Calu3 (cell line): Measurements from ENCODE around the gene CLEC7A. TPM values are rescaled to one million over a fixed set of nuclear protein-coding genes. Genes with fewer than 3 reads are reported as not detected.

Experiments used
- BruUV-seq: library from RNA; stranded (reverse); fragments of 400-500 nt; replicated peaks from 2 replicates; lab custom pipeline; 2021; lab: Mats Ljungman, UMichigan
- CTCF ChIA-PET: fragments of 300-600 bp; sonication (Branson Sonifier 250); formaldehyde crosslinking; loops from one replicate; lab custom pipeline; 2022; ENCODE audit warnings: antibody characterized with exemption; lab: Charles Lee
- DNase-seq: peaks from one replicate; pipeline ENCODE4 v3.0.0; 2022
- H3K27ac Mint-ChIP-seq: one replicate; pipeline ENCODE4 v1.8.0; 2022; ENCODE audit warnings: mixed read lengths; ENCODE audit not compliant: unreplicated experiment
- H3K27me3 Mint-ChIP-seq: one replicate; pipeline ENCODE4 v1.8.0; 2022; ENCODE audit warnings: mixed read lengths; ENCODE audit not compliant: unreplicated experiment
- H3K36me3 Mint-ChIP-seq: one replicate; pipeline ENCODE4 v1.8.0; 2022; ENCODE audit warnings: mild to moderate bottlenecking, moderate library complexity, mixed read lengths; ENCODE audit not compliant: insufficient read depth, unreplicated experiment
- H3K4me1 Mint-ChIP-seq: one replicate; pipeline ENCODE4 v1.8.0; 2022; ENCODE audit warnings: mild to moderate bottlenecking, low read depth, mixed read lengths; ENCODE audit not compliant: unreplicated experiment
- H3K4me3 Mint-ChIP-seq: one replicate; pipeline ENCODE4 v1.8.0; 2022; ENCODE audit warnings: mild to moderate bottlenecking, low read depth, moderate library complexity, mixed read lengths; ENCODE audit not compliant: unreplicated experiment
- H3K9me3 Mint-ChIP-seq: one replicate; pipeline ENCODE4 v1.8.0; 2022; ENCODE audit warnings: low read depth, mixed read lengths; ENCODE audit not compliant: unreplicated experiment
- CTCF ChIP-seq: fragments of 200-600 bp; IDR thresholded peaks from one replicate; pipeline ENCODE4 v1.8.0; 2022; ENCODE audit warnings: antibody characterized with exemption; ENCODE audit not compliant: unreplicated experiment
- intact Hi-C: fragments of 100-400 bp; cut with micrococcal nuclease; formaldehyde crosslinking; loops from one replicate; pipeline ENCODE4 v1.10.0; 2022; ENCODE audit not compliant: unreplicated experiment
- total RNA-seq: library from RNA; stranded (reverse); gene quantifications from 2 replicates; pipeline ENCODE4 v1.2.3, GENCODE V29; 2022

The CLEC7A gene
- total RNA-seq, 1 experiment from 2014 or later = 1.2 TPM

DNA sequence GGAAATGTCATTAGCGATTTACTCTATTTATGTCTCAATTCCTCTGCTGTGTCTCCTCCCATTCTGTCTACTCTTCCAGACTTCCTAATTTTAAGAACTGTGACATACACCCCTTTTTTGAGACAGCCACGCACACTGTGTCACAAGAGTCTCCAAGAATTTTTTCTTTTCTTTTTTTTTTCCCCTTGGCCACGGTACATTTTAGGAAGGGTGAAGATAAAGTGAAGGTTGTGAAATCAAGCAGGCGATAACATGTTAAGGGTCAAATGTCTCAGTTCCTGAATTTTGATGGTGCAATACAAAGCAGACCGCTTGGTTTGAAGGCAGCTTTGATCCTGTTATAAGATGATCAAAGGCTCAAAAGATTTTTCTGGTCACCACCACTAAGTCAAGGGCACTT, 37.6 kb upstream of the CLEC7A start:
- intact Hi-C loops = no loop called here
- BruUV-seq = no TSS peak
- Mint-ChIP-seq H3K4me1 (peaks cover 9% of the 10 kb centered on the region), H3K4me3 (no peak overlapping the region), H3K36me3 (no peaks in the 10 kb centered on the region), H3K27me3 (no peaks in the 10 kb centered on the region), H3K27ac (no peak overlapping the region), H3K9me3 (no peaks in the 10 kb centered on the region)
- DNase-seq = no peak
- TF ChIP-seq CTCF = no peak
- CTCF ChIA-PET = no interaction called here

DNA sequence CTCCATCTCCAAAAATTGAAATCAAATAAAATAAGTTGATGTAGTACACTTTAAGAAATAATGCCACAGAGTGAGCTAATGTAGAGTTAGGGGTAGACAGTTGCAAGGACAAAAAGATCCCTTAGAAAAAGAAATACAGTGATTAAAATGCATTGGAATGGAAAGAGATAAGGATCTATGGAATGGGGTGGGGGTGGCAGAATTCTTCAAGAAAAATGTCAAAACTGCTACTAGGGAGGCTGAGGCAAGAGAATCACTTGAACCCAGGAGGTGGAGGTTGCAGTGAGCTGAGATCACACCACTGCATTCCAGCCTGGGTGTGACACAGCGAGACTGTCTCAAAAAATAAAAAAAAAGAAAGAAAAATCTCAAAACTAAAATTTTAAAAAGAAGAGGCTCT, 35.4 kb upstream of the CLEC7A start:
- Mint-ChIP-seq H3K27me3 (peaks cover 3% of the 10 kb centered on the region), H3K27ac (no peak overlapping the region), H3K9me3 (no peaks in the 10 kb centered on the region), H3K36me3 (no peaks in the 10 kb centered on the region), H3K4me1 (no peaks in the 10 kb centered on the region), H3K4me3 (no peak overlapping the region)
- CTCF ChIA-PET = no interaction called here
- no TSS peak for BruUV-seq
- intact Hi-C loops = no loop called here
- no peak for DNase-seq
- TF ChIP-seq CTCF = no peak

DNA sequence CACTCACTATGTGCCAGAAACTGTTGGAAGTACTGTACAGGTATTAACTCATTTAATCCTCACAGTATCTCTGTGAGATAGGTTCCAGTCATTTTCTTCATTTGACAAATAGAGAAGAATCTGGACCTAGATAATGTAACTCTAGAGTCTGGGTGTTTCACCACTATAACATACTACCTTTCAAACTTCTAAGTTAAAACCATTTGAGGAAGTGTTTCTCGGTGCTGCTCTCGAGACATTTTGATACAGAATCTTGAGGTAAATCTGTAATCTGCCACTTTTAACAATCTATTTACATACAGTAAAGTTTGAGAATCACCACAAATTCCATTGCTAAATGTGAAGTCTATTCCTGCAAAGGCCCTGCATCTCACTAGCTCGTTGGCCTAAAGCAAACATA, 33.1 kb upstream of the CLEC7A start:
- no peak for TF ChIP-seq CTCF
- CTCF ChIA-PET = interaction anchor here (0.6 kb wide), 1 partner anchor 276 kb away, joined by 3 read pairs; no protein-coding TSS in a partner anchor
- BruUV-seq = no TSS peak

GRCh38 chr12:10160617-10161385, 30.8 kb upstream of the CLEC7A start:
- Mint-ChIP-seq H3K27ac (no peak overlapping the region), H3K4me3 (no peak overlapping the region)
- CTCF ChIA-PET = no interaction called here

More for the DNA sequence above, 33.1 kb upstream of the CLEC7A start:
- DNase-seq = no peak
- H3K4me3 Mint-ChIP-seq = no peak overlapping the region
- H3K27ac Mint-ChIP-seq = no peak overlapping the region
- intact Hi-C loops = no loop called here
- H3K9me3 Mint-ChIP-seq = no peaks in the 10 kb centered on the region
- H3K36me3 Mint-ChIP-seq = no peaks in the 10 kb centered on the region
- peaks cover 19% of the 10 kb centered on the region for H3K27me3 Mint-ChIP-seq
- H3K4me1 Mint-ChIP-seq = no peaks in the 10 kb centered on the region

More at GRCh38 chr12:10160617-10161385, 30.8 kb upstream of the CLEC7A start:
- Mint-ChIP-seq H3K9me3 (no peaks in the 10 kb centered on the region), H3K27me3 (peaks cover 19% of the 10 kb centered on the region), H3K36me3 (no peaks in the 10 kb centered on the region), H3K4me1 (no peaks in the 10 kb centered on the region)
- TF ChIP-seq CTCF = no peak
- no peak for DNase-seq
- intact Hi-C loops = no loop called here
- no TSS peak for BruUV-seq
